ENCODE data around the gene FHAD1. TPM values are rescaled to one million over a fixed set of nuclear protein-coding genes. Genes with fewer than 3 reads are reported as not detected.
"Not testable (repeated sequence)": the region's sequence is repeated elsewhere in the genome, so short reads cannot be mapped to it uniquely, and the experiment has no call there.

The FHAD1 gene
- total RNA-seq, 4 donors from 2014 or later: 0.95 to 1.7 TPM; not detected in 2

DNA sequence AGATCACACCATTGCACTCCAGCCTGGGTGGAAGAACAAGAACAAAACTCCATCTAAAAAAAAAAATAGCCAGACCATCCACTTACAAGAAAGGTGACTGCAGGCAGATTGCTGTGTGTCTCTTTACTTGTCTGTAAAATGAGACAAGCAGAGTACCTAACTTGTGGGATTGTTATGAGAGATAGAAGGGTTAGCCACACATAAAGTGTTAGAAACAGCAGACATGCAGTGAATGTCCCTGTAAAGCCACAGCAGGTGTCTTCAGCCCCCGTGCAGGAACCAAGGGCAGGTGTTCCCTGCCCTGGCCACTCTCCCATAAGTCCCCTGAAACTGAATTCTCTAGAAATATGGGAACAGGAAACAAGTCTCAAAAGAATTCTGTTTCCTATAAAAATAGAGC, 121.9 kb downstream of the FHAD1 start:
- no peaks in the 10 kb centered on the region for H3K27me3 ChIP-seq
- DNase-seq: no peak
- H3K4me3 ChIP-seq: no peak overlapping the region
- H3K36me3 ChIP-seq: no peaks in the 10 kb centered on the region
- peaks cover 0 to 26% (median 3%) of the 10 kb centered on the region in 4 donors for H3K4me1 ChIP-seq
- no peak for TF ChIP-seq POLR2A (IDR thresholded peaks at IDR 0.05)
- TF ChIP-seq, protein P1, sequence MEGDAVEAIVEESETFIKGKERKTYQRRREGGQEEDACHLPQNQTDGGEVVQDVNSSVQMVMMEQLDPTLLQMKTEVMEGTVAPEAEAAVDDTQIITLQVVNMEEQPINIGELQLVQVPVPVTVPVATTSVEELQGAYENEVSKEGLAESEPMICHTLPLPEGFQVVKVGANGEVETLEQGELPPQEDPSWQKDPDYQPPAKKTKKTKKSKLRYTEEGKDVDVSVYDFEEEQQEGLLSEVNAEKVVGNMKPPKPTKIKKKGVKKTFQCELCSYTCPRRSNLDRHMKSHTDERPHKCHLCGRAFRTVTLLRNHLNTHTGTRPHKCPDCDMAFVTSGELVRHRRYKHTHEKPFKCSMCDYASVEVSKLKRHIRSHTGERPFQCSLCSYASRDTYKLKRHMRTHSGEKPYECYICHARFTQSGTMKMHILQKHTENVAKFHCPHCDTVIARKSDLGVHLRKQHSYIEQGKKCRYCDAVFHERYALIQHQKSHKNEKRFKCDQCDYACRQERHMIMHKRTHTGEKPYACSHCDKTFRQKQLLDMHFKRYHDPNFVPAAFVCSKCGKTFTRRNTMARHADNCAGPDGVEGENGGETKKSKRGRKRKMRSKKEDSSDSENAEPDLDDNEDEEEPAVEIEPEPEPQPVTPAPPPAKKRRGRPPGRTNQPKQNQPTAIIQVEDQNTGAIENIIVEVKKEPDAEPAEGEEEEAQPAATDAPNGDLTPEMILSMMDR (IDR thresholded peaks at IDR 0.05): no peak
- H3K9me3 ChIP-seq: no peaks in the 10 kb centered on the region
- H3K27ac ChIP-seq: no peak overlapping the region

DNA sequence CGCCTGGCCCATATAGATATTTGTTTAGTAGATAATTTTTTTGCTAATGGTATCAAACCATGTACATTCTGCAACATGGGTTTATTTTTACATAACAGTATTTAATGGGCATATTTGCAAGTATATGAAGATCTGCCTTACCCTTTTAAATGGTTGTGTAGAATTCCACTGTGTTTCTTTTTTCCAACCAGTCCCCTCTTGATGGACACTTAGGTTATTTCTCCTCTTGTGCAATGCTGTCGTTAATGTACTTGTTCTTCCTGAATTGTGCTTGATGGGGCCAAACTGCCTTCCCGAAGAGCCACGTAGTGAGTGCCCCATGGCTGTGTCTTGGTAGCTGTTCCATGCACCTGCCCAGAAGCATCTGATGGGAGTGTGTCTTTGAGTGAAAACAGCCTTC, 123.2 kb downstream of the FHAD1 start:
- Histone ChIP-seq H3K36me3 (no peaks in the 10 kb centered on the region), H3K9me3 (no peaks in the 10 kb centered on the region), H3K4me3 (no peak overlapping the region), H3K27ac (peak overlapping the region in 2 of 4 donors; percentile 45 to 77), H3K4me1 (peaks cover 0 to 26% (median 3%) of the 10 kb centered on the region in 4 donors), H3K27me3 (no peaks in the 10 kb centered on the region)
- DNase-seq: no peak
- no peak for TF ChIP-seq POLR2A (IDR thresholded peaks at IDR 0.05)
- TF ChIP-seq, protein P1 (IDR thresholded peaks at IDR 0.05): no peak

DNA sequence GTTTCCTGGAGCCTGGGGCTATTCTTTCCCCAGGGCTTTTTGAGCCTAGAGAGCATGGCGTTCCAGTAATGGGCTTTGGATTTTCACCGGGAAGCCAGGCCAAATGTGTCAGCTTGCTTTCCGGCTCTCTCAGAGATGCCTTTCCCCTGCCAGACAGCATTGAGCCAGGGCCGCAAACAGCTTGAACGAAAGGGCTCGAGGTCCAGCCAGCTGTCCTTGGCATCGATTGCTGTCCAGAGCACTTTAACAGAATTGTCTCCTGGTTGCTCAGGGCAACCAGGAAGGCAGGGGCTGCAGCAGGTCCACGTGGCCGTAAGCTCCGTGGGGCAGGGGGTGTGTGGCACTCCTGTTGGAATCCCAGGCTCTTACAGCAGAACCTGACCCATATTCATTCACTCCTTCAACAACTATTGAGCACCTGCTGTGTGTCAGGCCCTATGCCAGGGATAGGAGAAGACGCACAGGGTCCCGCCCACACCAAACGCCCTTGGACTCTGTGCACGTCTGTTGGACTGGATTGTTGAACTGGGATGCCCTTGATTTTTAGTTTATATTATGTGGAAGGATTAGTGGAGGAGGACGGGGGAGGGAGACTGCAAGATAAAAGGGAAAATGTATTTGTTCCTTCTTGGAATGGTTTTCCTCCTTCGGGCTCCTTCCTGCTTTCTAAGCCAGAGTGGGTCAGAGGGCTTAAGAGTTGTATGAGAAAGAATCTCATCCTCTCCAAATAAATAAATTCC, 123.9 kb downstream of the FHAD1 start:
- H3K9me3 ChIP-seq: no peaks in the 10 kb centered on the region
- DNase-seq: peak in 2 of 3 donors; percentile 82 to 83
- H3K27ac ChIP-seq: peak overlapping the region in 2 of 4 donors; percentile 45 to 77
- TF ChIP-seq POLR2A (IDR thresholded peaks at IDR 0.05): peak in 1 of 2 donors; percentile 14
- TF ChIP-seq, protein P1 (IDR thresholded peaks at IDR 0.05): no peak
- H3K4me1 ChIP-seq: peaks cover 0 to 26% (median 3%) of the 10 kb centered on the region in 4 donors
- H3K27me3 ChIP-seq: no peaks in the 10 kb centered on the region
- H3K4me3 ChIP-seq: no peak overlapping the region
- no peaks in the 10 kb centered on the region for H3K36me3 ChIP-seq

DNA sequence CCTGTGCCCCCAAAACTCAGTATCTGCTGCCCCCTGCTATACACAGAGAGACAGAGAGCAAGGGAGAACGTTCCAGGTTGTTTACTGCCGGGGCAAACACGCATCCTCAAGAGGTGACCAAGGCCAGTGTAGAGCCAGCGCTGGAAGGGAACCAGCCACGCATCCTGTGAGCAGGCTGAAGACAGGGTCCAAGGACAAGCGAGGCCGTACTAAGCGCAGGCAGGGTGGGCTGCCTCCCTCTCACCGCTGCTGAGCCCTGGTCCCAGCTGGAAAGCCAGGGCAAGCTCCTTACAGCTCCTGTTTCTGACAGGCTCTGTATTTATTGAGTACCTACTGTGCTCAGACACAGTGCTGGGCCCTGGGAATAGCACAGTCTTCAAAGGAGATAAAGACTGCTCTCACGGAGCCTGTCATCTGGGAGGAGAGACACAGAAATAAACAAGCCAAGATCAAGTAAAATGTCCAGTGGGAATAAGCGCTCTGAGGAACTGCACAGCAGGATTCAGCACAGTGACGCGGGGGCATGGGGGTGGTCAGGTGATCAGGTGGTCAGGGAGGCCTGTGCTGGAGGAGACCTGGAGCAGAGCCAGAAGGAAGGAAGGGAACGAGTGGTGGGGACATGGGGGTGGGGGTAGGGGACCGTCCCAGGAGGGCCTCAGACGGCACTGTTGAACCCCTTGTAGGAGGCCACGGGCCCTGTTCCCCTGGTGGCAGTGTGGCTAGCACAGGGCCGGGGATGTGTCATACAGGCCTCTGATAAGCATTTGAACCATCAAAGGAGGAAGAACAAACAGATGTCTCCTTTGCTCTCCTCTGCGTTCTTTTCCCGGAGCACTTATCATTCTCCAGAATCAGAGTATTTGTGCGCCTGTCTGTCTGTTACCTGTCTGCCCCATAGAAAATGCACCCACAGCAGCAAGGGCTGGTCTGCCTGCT, 124.9 kb downstream of the FHAD1 start:
- H3K4me1 ChIP-seq: peaks cover 0 to 26% (median 3%) of the 10 kb centered on the region in 4 donors
- peak overlapping the region in 2 of 4 donors; percentile 45 to 77 for H3K27ac ChIP-seq
- H3K4me3 ChIP-seq: no peak overlapping the region
- H3K9me3 ChIP-seq: no peaks in the 10 kb centered on the region
- no peak for TF ChIP-seq POLR2A (IDR thresholded peaks at IDR 0.05)
- TF ChIP-seq, protein P1 (IDR thresholded peaks at IDR 0.05): no peak
- H3K36me3 ChIP-seq: no peaks in the 10 kb centered on the region
- DNase-seq: no peak
- H3K27me3 ChIP-seq: no peaks in the 10 kb centered on the region

DNA sequence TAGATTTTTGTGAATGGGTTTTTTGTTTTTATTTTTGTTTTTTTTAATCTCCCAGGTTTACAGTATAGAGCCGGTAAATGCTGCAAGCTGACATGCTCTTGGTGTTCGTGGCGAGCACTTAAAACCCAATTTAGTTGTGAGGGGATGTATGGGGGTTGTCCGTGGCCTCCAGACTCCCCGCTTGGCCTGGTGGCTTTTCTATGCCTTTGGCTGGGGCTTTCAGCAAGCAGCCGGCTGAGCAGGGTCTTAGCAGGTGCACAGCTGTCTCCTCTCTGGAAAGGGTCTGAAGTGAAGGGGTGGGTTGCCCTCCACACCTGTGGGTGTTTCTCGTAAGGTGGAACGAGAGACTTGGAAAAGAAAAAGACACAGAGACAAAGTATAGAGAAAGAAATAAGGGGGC, 131.7 kb downstream of the FHAD1 start:
- no peaks in the 10 kb centered on the region for H3K36me3 ChIP-seq
- no peak overlapping the region for H3K27ac ChIP-seq
- no peaks in the 10 kb centered on the region for H3K9me3 ChIP-seq
- H3K4me3 ChIP-seq: no peak overlapping the region
- no peaks in the 10 kb centered on the region for H3K4me1 ChIP-seq
- TF ChIP-seq POLR2A (IDR thresholded peaks at IDR 0.05): no peak
- TF ChIP-seq, protein P1 (IDR thresholded peaks at IDR 0.05): no peak
- no peaks in the 10 kb centered on the region for H3K27me3 ChIP-seq
- DNase-seq: no peak

DNA sequence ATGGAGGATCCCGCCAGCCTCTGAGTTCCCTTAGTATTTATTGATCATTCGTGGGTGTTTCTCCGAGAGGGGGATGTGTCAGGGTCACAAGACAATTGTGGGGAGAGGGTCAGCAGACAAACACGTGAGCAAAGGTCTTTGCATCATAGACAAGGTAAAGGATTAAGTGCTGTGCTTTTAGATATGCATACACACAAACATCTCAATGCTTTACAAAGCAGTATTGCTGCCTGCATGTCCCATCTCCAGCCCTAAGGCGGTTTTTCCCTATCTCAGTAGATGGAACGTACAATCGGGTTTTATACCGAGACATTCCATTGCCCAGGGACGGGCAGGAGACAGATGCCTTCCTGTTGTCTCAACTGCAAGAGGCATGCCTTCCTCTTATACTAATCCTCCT, 132.1 kb downstream of the FHAD1 start:
- not testable (repeated sequence) for H3K9me3 ChIP-seq, H3K27ac ChIP-seq, H3K36me3 ChIP-seq, H3K27me3 ChIP-seq, DNase-seq, H3K4me3 ChIP-seq, H3K4me1 ChIP-seq

Measured in Peyer's patch (tissue), 4 donors.